ENCODE measurements around the gene TMLHE. TPM values are rescaled to one million over a fixed set of nuclear protein-coding genes. Genes with fewer than 3 reads are reported as not detected.
"Not testable (repeated sequence)": the region's sequence is repeated elsewhere in the genome, so short reads cannot be mapped to it uniquely, and the experiment has no call there.

Gene TMLHE
- total RNA-seq, 1 experiment from 2014 or later, result 36.4 TPM

- BruUV-seq (replicated peaks); ATAC-seq; H3K27me3 ChIP-seq (ENCODE audit: control insufficient read depth, insufficient read depth, low read length); H3K36me3 ChIP-seq (ENCODE audit: control insufficient read depth, insufficient read depth, low read length); in situ Hi-C loops (cut with HindIII; ENCODE audit: low pct_unique_long_range_greater_than_20kb, low sequenced_read_pairs); DNase-seq (ENCODE audit: low read depth, low spot score); POLR2A ChIA-PET; H3K4me1 ChIP-seq (ENCODE audit: control insufficient read depth, insufficient read depth, low read length); H3K27ac ChIP-seq (ENCODE audit: low read length); CTCF ChIA-PET; H3K9me3 ChIP-seq (ENCODE audit: control insufficient read depth, insufficient read depth, low read depth, low read length); H3K4me3 ChIP-seq (ENCODE audit: low read depth in 2 of 2, low read length in 2 of 2); intact Hi-C loops (cut with micrococcal nuclease; ENCODE audit: unreplicated experiment): not testable (repeated sequence)
Observed at GRCh38 chrX:155620110-155620509, 7.4 kb upstream of the TMLHE start.

GRCh38 chrX:155615938-155616337, 3.2 kb upstream of the TMLHE start:
- intact Hi-C loops (cut with micrococcal nuclease; ENCODE audit: unreplicated experiment), result no loop called here

More at GRCh38 chrX:155615938-155616337, 3.2 kb upstream of the TMLHE start:
- no peak for TF ChIP-seq TCF7L2 (IDR thresholded peaks at IDR 0.05; ENCODE audit: low read depth, low read length)
- TF ChIP-seq REST (IDR thresholded peaks at IDR 0.05; ENCODE audit: insufficient read depth in 1 of 2, low read depth in 2 of 2, low read length in 1 of 2), result no peak
- no peak for TF ChIP-seq POLR2AphosphoS5 (IDR thresholded peaks at IDR 0.05; ENCODE audit: low read depth, low read length)
- TF ChIP-seq CTCF (IDR thresholded peaks at IDR 0.05), result no peak
- no peak for TF ChIP-seq SIN3A (IDR thresholded peaks at IDR 0.05; ENCODE audit: borderline replicate concordance, insufficient read depth, low read depth, low read length)
- ATAC-seq (no peak), DNase-seq (ENCODE audit: low read depth, low spot score) (no peak)
- Histone ChIP-seq H3K4me3 (ENCODE audit: low read depth in 2 of 2, low read length in 2 of 2) (no peak overlapping the region), H3K36me3 (ENCODE audit: control insufficient read depth, insufficient read depth, low read length) (no peaks in the 10 kb centered on the region), H3K27ac (ENCODE audit: low read length) (no peak overlapping the region), H3K9me3 (ENCODE audit: control insufficient read depth, insufficient read depth, low read depth, low read length) (0 out of 2 replicates have a peak, but pooled peaks cover 3% of the 10 kb centered on the region), H3K27me3 (ENCODE audit: control insufficient read depth, insufficient read depth, low read length) (no peaks in the 10 kb centered on the region), H3K4me1 (ENCODE audit: control insufficient read depth, insufficient read depth, low read length) (peaks cover 5% of the 10 kb centered on the region)
- in situ Hi-C loops (cut with HindIII; ENCODE audit: low pct_unique_long_range_greater_than_20kb, low sequenced_read_pairs), result no loop called here
- BruUV-seq (replicated peaks), result no TSS peak
- ChIA-PET POLR2A (no interaction called here), CTCF (no interaction called here)

Data from Panc1 (cell line).